Measurements from ENCODE around the gene BCR. TPM values are rescaled to one million over a fixed set of nuclear protein-coding genes. Genes with fewer than 3 reads are reported as not detected.

The BCR gene
- total RNA-seq, 1 donor from 2014 or later: 268 TPM

DNA sequence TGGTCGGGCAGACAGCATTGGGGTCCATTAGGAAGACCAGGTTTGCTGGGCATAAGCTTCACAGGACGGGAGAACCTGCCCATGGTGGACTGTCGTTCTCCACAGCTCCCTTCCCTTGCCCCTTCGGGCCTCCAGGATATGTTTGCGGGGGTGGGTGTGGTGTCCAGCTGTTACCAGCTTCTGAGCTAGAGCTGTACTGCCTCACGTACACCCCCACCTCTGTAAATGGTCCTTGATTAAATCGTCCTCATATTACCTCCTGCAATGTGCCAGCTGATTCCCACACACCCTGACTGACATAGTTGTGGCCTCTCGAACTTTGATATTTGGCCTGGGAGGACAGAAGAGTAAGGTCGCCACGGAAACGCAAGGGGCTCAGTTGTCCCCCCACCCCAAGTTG lies 16.2 kb upstream of the BCR start:
- H3K4me3 Mint-ChIP-seq (ENCODE audit: unreplicated experiment): no peak overlapping the region
- peaks cover 12% of the 10 kb centered on the region for H3K9me3 Mint-ChIP-seq (ENCODE audit: unreplicated experiment)
- TF ChIP-seq, protein P1, sequence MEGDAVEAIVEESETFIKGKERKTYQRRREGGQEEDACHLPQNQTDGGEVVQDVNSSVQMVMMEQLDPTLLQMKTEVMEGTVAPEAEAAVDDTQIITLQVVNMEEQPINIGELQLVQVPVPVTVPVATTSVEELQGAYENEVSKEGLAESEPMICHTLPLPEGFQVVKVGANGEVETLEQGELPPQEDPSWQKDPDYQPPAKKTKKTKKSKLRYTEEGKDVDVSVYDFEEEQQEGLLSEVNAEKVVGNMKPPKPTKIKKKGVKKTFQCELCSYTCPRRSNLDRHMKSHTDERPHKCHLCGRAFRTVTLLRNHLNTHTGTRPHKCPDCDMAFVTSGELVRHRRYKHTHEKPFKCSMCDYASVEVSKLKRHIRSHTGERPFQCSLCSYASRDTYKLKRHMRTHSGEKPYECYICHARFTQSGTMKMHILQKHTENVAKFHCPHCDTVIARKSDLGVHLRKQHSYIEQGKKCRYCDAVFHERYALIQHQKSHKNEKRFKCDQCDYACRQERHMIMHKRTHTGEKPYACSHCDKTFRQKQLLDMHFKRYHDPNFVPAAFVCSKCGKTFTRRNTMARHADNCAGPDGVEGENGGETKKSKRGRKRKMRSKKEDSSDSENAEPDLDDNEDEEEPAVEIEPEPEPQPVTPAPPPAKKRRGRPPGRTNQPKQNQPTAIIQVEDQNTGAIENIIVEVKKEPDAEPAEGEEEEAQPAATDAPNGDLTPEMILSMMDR (IDR thresholded peaks at IDR 0.05; ENCODE audit: partially characterized antibody, unreplicated experiment): no peak
- H3K27me3 Mint-ChIP-seq (ENCODE audit: unreplicated experiment): peaks cover 11% of the 10 kb centered on the region
- H3K27ac Mint-ChIP-seq (ENCODE audit: unreplicated experiment): no peak overlapping the region
- peaks cover 6% of the 10 kb centered on the region for H3K36me3 Mint-ChIP-seq (ENCODE audit: unreplicated experiment)
- DNase-seq: no peak
- H3K4me1 Mint-ChIP-seq (ENCODE audit: low read depth, unreplicated experiment): peaks cover 26% of the 10 kb centered on the region

- H3K4me3 Mint-ChIP-seq (ENCODE audit: unreplicated experiment): peak overlapping the region; percentile 77
- peaks cover 16% of the 10 kb centered on the region for H3K9me3 Mint-ChIP-seq (ENCODE audit: unreplicated experiment)
- peak overlapping the region; percentile 97 for H3K27ac Mint-ChIP-seq (ENCODE audit: unreplicated experiment)
- TF ChIP-seq, protein P1 (IDR thresholded peaks at IDR 0.05; ENCODE audit: partially characterized antibody, unreplicated experiment): no peak
- H3K4me1 Mint-ChIP-seq (ENCODE audit: low read depth, unreplicated experiment): peaks cover 36% of the 10 kb centered on the region
- DNase-seq: no peak
- peaks cover 6% of the 10 kb centered on the region for H3K36me3 Mint-ChIP-seq (ENCODE audit: unreplicated experiment)
- H3K27me3 Mint-ChIP-seq (ENCODE audit: unreplicated experiment): peaks cover 17% of the 10 kb centered on the region
Measured at GRCh38 chr22:23166042-23166831, 14.1 kb upstream of the BCR start.

DNA sequence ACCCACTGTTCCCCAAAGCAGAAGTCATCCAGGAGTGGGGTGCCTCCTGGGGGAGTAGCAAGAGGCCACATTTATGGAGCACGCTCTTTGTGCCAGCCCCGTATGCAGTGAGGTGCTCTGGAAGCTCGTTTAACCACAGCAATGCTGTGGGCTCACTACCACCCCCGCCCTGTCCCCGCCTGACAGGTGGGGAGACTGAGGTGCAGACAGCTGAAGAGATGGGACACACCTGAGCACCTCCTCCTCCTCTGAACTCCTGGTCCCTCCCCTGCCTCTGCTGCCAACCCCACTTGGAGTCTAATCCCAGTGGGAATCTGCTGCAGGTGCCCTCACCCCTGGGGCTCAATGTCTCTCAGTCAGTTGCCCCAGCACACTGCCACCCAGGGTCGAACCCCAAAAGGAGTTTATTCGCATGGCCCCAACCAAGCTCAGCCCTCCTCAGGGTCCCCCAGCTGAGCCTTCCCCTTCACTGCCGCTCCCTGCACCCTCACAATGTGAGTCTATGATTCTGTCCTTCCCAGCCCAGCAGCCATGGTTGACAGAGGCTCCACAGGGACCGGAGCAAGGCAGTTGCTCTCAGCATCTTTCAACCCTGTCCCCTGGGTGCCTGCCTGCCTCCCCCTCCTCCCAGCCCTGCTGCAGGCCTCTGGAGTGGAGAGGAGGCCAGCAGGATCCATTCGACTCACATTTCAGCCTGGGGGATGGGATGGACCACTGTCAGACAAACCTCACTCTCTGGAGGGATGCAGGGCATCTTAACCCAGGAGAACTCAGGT lies 13.3 kb upstream of the BCR start:
- H3K4me3 Mint-ChIP-seq (ENCODE audit: unreplicated experiment): peak overlapping the region; percentile 77
- peak overlapping the region; percentile 97 for H3K27ac Mint-ChIP-seq (ENCODE audit: unreplicated experiment)
- H3K36me3 Mint-ChIP-seq (ENCODE audit: unreplicated experiment): peaks cover 6% of the 10 kb centered on the region
- peaks cover 16% of the 10 kb centered on the region for H3K9me3 Mint-ChIP-seq (ENCODE audit: unreplicated experiment)
- H3K4me1 Mint-ChIP-seq (ENCODE audit: low read depth, unreplicated experiment): peaks cover 36% of the 10 kb centered on the region
- DNase-seq: peak; percentile 90
- peaks cover 17% of the 10 kb centered on the region for H3K27me3 Mint-ChIP-seq (ENCODE audit: unreplicated experiment)
- TF ChIP-seq, protein P1 (IDR thresholded peaks at IDR 0.05; ENCODE audit: partially characterized antibody, unreplicated experiment): no peak

DNA sequence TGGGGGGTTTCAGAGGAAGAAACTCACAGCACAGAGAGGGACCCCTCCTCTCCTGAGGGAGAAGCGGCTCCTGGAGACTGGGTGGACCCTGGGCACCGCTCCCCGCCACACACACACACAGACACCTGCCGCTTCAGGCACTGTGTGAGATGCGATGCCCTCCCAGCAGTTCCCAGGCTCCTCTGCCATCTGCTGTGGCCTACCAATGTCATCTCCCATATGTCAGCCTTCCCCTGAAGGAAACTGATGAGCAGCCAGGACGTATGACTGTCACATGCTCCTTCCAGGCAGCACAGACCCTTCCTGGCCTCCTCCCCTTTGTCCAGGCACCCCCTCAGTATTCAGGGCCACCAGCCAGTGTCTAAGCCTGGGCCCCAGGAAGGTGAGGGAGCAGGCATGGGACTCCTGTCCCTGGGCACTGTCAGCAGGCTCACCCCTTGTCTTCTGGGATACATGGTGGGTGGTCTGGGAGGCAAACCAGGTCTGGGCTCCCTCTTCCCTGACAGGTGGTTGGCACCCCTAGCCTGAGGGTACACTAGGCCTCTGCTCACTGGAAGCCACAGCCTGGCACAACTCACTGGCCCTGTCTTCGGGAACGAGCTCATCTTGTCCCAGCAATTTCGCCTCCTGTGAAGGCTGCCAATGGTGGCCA lies 11.8 kb upstream of the BCR start:
- peak overlapping the region; percentile 78 for H3K4me3 Mint-ChIP-seq (ENCODE audit: unreplicated experiment)
- TF ChIP-seq, protein P1 (IDR thresholded peaks at IDR 0.05; ENCODE audit: partially characterized antibody, unreplicated experiment): no peak
- H3K9me3 Mint-ChIP-seq (ENCODE audit: unreplicated experiment): peaks cover 15% of the 10 kb centered on the region
- peaks cover 14% of the 10 kb centered on the region for H3K27me3 Mint-ChIP-seq (ENCODE audit: unreplicated experiment)
- peak; percentile 41 for DNase-seq
- peak overlapping the region; percentile 100 for H3K27ac Mint-ChIP-seq (ENCODE audit: unreplicated experiment)
- H3K36me3 Mint-ChIP-seq (ENCODE audit: unreplicated experiment): peaks cover 6% of the 10 kb centered on the region
- H3K4me1 Mint-ChIP-seq (ENCODE audit: low read depth, unreplicated experiment): peaks cover 36% of the 10 kb centered on the region

All from glutamatergic neuron (in vitro differentiated cells).